ENCODE measurements around the gene UNC50.
A peak's percentile ranks its signal among the peaks of the same experiment; 100 is the strongest.
"Not testable (repeated sequence)": the region's sequence is repeated elsewhere in the genome, so short reads cannot be mapped to it uniquely, and the experiment has no call there.

UNC50 gene

GRCh38 chr2:98608962-98609604 lies 694 bp downstream of the UNC50 start:
- DNase-seq (ENCODE audit: low read depth, low spot score): no peak

- DNase-seq (ENCODE audit: low read depth, low spot score): no peak
Observed at GRCh38 chr2:98614024-98614739, 5.8 kb downstream of the UNC50 start.

GRCh38 chr2:98615481-98615880 lies 7.1 kb downstream of the UNC50 start:
- no peak for DNase-seq (ENCODE audit: low read depth, low spot score)

- DNase-seq (ENCODE audit: low read depth, low spot score): no peak
Observed at GRCh38 chr2:98617149-98617548, 8.8 kb downstream of the UNC50 start.

GRCh38 chr2:98623657-98624056 lies 15.3 kb downstream of the UNC50 start:
- DNase-seq (ENCODE audit: low read depth, low spot score): no peak

- DNase-seq (ENCODE audit: low read depth, low spot score): no peak
Observed at GRCh38 chr2:98632351-98632750, 24.0 kb downstream of the UNC50 start.

- no peak for DNase-seq (ENCODE audit: low read depth, low spot score)
Observed at GRCh38 chr2:98634406-98635092, 26.2 kb downstream of the UNC50 start.

- no peak for DNase-seq (ENCODE audit: low read depth, low spot score)
Observed at GRCh38 chr2:98637401-98638147, 29.2 kb downstream of the UNC50 start.

- DNase-seq (ENCODE audit: low read depth, low spot score): no peak
Observed at GRCh38 chr2:98643496-98644100, 35.2 kb downstream of the UNC50 start.

- DNase-seq (ENCODE audit: low read depth, low spot score): no peak
Observed at GRCh38 chr2:98647636-98648035, 39.2 kb downstream of the UNC50 start.

GRCh38 chr2:98648451-98648850 lies 40.1 kb downstream of the UNC50 start:
- no peak for DNase-seq (ENCODE audit: low read depth, low spot score)

- DNase-seq (ENCODE audit: low read depth, low spot score): peak; percentile 36
Observed at GRCh38 chr2:98649135-98649991, 41.0 kb downstream of the UNC50 start.

GRCh38 chr2:98649992-98650375 lies 41.6 kb downstream of the UNC50 start:
- no peak for DNase-seq (ENCODE audit: low read depth, low spot score)

GRCh38 chr2:98650998-98651397 lies 42.6 kb downstream of the UNC50 start:
- DNase-seq (ENCODE audit: low read depth, low spot score): no peak

GRCh38 chr2:98654699-98655495 lies 46.5 kb downstream of the UNC50 start:
- DNase-seq (ENCODE audit: low read depth, low spot score): no peak

GRCh38 chr2:98656800-98657199 lies 48.4 kb downstream of the UNC50 start:
- no peak for DNase-seq (ENCODE audit: low read depth, low spot score)

- DNase-seq (ENCODE audit: low read depth, low spot score): no peak
Observed at GRCh38 chr2:98658816-98659490, 50.6 kb downstream of the UNC50 start.

- not testable (repeated sequence) for DNase-seq (ENCODE audit: low read depth, low spot score)
Observed at GRCh38 chr2:98659491-98659840, 51.1 kb downstream of the UNC50 start.

GRCh38 chr2:98663511-98664090 lies 55.2 kb downstream of the UNC50 start:
- DNase-seq (ENCODE audit: low read depth, low spot score): no peak

All from smooth muscle cell of the brain vasculature (primary cell).